ENCODE measurements around the gene UBE2Q1. TPM values are rescaled to one million over a fixed set of nuclear protein-coding genes. Genes with fewer than 3 reads are reported as not detected.

The UBE2Q1 gene
- total RNA-seq, 1 donor from 2014 or later = 21.8 TPM

DNA sequence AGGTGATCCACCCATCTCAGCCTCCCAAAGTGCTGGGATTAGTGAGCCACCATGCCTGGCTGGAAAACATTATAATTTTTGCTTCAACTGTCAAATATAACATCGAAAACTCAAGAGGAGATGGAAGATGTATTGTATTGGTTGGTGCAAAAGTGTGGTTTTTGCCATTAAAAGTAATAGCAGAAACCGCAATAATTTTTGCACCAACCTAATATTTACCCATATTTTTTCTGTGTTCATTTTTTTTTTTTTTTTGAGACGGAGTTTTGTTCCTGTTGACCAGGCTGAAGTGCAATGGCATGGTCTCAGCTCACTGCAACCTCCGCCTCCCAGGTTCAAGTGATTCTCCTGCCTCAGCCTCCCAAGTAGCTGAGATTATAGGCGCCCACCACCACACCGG, 29.2 kb downstream of the UBE2Q1 start:
- no peak for DNase-seq (ENCODE audit: low read depth)
- no peak overlapping the region for H3K4me3 ChIP-seq (ENCODE audit: low read depth, low read length)
- TF ChIP-seq, protein P1, sequence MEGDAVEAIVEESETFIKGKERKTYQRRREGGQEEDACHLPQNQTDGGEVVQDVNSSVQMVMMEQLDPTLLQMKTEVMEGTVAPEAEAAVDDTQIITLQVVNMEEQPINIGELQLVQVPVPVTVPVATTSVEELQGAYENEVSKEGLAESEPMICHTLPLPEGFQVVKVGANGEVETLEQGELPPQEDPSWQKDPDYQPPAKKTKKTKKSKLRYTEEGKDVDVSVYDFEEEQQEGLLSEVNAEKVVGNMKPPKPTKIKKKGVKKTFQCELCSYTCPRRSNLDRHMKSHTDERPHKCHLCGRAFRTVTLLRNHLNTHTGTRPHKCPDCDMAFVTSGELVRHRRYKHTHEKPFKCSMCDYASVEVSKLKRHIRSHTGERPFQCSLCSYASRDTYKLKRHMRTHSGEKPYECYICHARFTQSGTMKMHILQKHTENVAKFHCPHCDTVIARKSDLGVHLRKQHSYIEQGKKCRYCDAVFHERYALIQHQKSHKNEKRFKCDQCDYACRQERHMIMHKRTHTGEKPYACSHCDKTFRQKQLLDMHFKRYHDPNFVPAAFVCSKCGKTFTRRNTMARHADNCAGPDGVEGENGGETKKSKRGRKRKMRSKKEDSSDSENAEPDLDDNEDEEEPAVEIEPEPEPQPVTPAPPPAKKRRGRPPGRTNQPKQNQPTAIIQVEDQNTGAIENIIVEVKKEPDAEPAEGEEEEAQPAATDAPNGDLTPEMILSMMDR (conservative IDR thresholded peaks at IDR 0.05; ENCODE audit: low read depth, low read length) = no peak

DNA sequence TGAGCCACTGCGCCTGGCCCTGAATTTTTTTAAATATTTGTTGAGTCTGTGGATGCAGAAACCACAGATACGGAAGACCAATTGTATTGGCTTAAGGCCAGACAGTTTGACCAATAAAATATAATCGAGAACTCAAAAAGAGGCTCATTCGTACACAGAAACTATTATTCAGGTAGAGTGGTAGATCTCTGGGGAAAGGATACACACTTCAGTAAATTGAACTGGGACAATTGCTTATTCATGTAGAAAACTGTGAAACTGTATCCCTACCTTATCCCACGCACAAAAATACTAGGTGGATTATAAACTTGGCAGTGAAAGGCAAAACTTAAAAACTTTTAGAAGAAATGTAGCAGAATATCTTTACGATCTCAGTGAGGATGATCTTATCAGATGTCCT, 31.3 kb downstream of the UBE2Q1 start:
- TF ChIP-seq, protein P1 (conservative IDR thresholded peaks at IDR 0.05; ENCODE audit: low read depth, low read length) = no peak
- no peak for DNase-seq (ENCODE audit: low read depth)
- no peak overlapping the region for H3K4me3 ChIP-seq (ENCODE audit: low read depth, low read length)

DNA sequence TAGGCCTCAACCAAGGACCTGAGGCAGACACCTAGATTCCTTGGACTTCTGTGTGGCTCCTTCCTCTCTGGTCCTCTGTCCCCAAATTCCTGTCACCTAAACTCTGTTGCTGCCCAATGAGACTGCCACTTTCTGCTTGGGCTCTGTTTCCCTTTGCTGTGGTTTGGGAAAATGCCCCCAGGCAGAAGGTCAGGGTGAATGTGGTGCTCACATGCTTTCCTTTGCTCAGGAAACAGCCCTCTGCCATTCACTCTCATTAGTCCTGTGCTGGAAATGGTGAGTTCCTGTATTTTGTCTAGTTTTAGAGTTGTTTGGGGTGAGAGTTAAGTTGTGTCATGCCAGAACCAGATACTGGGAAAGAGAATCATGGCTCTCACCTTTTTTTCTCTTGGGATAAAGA, 33.6 kb downstream of the UBE2Q1 start:
- TF ChIP-seq, protein P1 (conservative IDR thresholded peaks at IDR 0.05; ENCODE audit: low read depth, low read length) = no peak
- DNase-seq (ENCODE audit: low read depth) = no peak
- H3K4me3 ChIP-seq (ENCODE audit: low read depth, low read length) = no peak overlapping the region

DNA sequence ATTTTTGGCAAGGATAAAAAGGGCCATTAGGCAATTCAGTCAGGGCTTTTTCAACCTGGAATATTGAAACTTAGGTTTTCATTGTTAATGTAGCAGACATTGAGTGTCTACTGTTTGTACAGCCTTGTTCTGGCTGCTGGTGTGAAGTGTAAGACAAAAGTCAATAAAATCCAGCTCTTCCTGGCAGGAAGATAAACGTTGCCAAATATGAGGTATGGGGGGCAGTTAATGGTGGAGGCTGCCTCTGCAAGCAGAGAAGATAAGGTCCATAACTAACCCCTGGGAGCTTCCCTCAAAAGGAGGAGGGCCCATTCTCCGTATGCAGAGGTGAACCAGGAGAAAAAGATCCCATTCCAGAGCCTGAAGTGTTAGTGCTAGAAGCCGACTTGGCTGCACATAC, 36.8 kb downstream of the UBE2Q1 start:
- TF ChIP-seq, protein P1 (conservative IDR thresholded peaks at IDR 0.05; ENCODE audit: low read depth, low read length) = no peak
- DNase-seq (ENCODE audit: low read depth) = no peak
- no peak overlapping the region for H3K4me3 ChIP-seq (ENCODE audit: low read depth, low read length)

DNA sequence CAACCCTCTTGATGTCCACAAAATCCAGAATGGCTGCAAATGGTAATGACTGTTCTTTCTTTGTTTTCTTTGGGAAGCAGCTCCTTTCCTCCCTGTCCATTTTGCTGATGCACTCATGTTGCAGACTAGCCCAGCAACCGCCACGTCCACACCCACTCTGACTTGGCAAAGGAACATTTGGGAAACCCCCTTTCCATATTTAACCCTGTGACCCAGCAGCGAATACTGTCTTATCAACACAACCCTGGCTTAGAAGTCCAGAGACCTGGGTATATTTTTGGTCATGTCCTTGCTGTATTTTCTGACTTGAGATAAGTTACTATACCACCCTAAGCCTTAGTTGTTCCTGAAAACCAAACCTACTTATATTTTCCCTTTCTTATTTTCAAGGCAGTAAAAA, 38.1 kb downstream of the UBE2Q1 start:
- no peak for DNase-seq (ENCODE audit: low read depth)
- H3K4me3 ChIP-seq (ENCODE audit: low read depth, low read length) = no peak overlapping the region
- TF ChIP-seq, protein P1 (conservative IDR thresholded peaks at IDR 0.05; ENCODE audit: low read depth, low read length) = no peak

DNA sequence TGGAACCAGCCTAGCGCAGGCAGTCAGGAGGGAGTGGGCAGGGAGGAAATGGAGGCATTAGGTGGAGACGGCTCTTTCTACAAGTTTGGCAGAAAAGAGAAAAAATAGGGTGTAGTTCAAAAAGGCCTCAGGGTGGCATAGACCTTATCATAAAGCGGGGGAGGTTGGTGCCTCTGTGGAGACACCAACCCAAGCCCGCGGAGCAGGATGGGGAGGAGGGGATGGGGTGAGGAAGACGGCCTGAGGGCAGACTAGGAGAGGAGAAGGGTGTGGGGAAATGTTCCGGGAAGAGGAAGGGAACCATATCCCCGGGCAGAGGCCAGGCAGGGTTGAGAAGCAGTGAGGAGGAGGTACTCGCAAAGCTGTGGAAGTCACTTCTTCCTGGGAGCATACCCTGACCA, 38.9 kb downstream of the UBE2Q1 start:
- H3K4me3 ChIP-seq (ENCODE audit: low read depth, low read length) = no peak overlapping the region
- no peak for DNase-seq (ENCODE audit: low read depth)
- TF ChIP-seq, protein P1 (conservative IDR thresholded peaks at IDR 0.05; ENCODE audit: low read depth, low read length) = no peak

DNA sequence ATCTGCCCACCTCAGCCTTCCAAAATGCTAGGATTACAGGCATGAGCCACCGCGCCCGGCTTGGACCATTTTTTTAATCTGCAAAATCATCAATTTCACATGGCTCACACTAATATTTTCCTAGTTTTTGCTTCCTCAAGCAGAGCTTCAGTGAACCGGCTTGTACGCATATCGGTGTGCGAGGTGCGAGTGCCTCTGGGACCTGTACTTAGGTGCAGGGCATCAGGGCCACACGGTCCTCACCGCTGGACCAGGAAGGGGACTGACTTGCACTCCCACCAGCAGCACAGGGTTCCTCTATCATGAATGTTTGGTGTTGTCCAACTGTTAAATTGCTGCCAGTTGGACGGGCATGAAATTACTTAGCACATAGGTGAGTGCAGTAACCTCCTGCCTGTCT, 40.8 kb downstream of the UBE2Q1 start:
- DNase-seq (ENCODE audit: low read depth) = no peak
- H3K4me3 ChIP-seq (ENCODE audit: low read depth, low read length) = no peak overlapping the region
- TF ChIP-seq, protein P1 (conservative IDR thresholded peaks at IDR 0.05; ENCODE audit: low read depth, low read length) = no peak

Measured in epithelial cell of proximal tubule (primary cell).